Activated CD8-positive, alpha-beta memory T cell treated with anti-CD3 and anti-CD28 coated beads for 24 hours (primary cell): ENCODE measurements around the gene OR2D2.
"Not testable (repeated sequence)": the region's sequence is repeated elsewhere in the genome, so short reads cannot be mapped to it uniquely, and the experiment has no call there.

Experiments used
- DNase-seq: peaks from one replicate; pipeline ENCODE4 v3.0.0-alpha.2; 2020

The OR2D2 gene

DNA sequence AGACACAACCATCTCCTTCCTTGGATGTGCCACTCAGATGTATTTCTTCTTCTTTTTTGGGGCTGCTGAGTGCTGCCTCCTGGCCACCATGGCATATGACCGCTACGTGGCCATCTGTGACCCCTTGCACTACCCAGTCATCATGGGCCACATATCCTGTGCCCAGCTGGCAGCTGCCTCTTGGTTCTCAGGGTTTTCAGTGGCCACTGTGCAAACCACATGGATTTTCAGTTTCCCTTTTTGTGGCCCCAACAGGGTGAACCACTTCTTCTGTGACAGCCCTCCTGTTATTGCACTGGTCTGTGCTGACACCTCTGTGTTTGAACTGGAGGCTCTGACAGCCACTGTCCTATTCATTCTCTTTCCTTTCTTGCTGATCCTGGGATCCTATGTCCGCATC, 15.4 kb downstream of the OR2D2 start:
- DNase-seq: no peak

DNA sequence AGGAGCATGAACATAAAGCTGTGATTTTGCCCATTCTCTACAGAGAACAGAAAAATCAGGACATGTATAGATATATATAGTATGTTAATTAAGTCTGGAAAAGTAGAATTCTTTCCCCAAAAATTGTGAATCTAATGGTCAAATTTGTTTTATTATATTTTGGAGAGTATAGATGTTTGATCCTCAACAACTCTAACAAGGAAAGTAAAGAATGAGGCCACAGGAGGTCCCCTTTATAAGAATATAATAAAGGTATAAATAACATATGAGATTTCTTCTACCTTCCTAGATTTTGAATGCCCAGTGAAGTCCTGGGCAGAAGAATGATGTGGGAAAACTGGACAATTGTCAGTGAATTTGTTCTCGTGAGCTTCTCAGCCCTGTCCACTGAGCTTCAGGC, 16.0 kb downstream of the OR2D2 start, which contains the start of gene OR10A4:
OR10A4 (plus strand) TSS at position 301 of the 400 bp plus-strand sequence; CDS start at position 324, 23 bp downstream.
- DNase-seq: no peak

DNA sequence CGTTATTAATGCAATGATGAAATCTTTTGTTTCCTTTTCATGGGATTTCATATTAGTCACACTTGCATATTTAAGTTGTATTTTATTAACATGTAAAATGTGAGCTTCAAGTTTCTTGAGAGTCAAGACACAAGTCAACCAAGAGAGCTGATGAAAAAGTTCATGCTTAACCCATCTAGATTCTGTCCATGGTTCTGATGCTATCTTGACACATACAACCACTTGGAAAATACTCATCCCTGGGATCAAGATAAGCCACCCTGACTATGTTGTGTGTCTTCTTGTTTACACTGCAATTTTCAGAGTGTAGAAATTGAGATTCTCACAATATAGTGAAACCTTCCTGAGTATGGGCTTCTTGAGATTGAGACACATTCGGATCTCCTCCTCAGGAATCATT, 16.5 kb downstream of the OR2D2 start:
- no peak for DNase-seq

DNA sequence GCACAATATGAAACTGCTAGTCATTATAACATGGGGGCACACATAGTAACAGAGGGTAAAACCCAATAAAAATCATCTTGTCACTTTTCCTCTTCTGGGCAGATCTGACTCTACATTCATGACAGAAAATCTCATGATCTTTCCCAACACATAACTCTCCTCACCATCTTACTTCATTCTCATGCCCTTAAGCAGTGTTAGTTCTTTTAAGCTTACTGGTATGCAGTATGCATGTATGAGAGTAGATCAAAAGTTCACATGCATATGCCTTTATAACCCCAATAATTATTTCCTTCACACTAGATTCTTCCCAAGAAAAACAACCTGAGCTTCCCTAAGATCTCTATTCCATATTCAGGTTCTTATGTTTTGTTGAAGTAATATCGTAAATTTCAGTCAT, 21.0 kb downstream of the OR2D2 start:
- DNase-seq: no peak

DNA sequence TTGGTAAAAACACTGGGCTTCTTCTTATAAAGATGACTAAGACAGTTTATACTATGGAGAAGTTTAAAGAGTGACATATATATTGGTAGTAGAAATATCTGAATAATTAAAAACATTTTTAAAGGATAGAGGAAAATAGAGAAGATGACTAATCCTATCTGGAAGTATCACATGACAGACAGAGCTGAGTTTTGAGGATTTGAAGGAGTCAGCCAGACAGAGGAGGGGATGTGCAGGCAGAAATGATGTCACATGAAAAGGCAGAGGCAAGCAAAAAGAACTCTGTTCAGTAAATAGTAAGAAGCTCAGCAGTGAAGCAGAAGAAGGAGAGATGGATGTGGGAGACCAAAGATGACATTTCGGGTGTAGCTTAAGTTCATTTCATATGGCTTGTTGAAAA, 27.9 kb downstream of the OR2D2 start:
- DNase-seq: no peak

DNA sequence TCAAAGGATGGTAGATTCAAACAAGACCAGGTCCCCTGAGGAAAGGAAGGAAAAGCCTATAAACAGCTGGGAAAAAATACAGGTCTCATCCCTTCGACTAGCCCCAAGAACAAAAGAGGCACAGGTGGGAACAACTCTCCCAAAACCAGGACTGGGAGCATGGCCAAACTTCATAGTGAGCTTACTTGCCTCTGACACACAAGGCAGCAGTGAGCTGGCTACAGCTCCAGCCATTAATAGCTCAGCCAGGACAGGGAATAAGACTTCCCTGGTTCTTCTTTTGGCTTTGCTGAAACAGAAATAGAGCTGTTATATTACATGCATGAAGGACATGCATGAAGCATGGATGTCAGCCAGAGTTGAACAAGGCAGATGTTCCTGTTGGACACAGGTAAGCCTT, 29.3 kb downstream of the OR2D2 start, which contains the start of gene OR10A2:
OR10A2 (plus strand) TSS at position 97 of the 400 bp plus-strand sequence. CDS start 6,698 bp downstream, outside the sequence.
- DNase-seq: no peak

DNA sequence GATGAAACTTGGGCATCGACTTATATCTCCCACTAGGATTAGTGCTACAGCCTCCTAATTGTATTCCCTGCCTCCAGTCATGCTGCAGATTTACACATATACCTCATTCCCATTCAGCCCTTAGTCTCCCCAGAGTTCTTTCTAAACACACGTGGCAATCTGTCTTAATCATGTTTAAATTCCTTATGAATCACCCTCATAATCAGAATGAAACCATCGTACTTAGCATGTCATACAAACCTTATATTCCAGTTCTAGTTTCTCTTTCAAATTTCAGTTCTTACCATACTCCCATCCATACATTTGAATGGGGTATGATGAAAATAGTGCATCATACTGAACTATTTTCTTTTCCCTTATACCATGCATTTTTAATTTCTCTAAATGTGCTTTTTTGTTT, 35.4 kb downstream of the OR2D2 start:
- DNase-seq: no peak

DNA sequence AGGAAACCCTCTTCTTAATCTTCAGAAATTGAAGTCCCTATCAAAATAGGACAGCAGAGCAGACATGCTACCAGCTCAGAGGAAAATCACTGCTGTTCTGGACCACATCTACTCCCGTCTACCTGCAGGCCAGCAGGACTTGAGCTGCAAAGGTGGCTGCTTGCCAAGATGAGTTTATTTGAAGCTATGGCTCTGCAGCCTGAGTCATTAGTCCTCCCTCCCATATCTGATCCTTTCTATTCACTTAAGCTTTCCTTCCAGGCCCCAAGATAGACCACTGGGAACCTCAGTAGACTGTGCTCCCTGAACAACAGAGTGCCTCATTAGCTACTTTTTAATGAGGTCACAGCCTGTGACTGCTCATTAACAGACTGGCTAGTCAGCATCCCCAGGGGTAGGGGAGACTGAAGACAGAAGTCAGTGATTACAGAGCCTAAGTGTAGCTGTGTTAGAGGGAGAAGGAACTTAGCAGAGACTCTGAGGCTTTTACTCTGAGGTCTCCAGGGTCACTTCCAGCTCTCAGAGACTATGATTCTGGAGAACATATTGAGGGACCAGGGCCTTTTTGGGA, 36.2 kb downstream of the OR2D2 start:
- DNase-seq: no peak

DNA sequence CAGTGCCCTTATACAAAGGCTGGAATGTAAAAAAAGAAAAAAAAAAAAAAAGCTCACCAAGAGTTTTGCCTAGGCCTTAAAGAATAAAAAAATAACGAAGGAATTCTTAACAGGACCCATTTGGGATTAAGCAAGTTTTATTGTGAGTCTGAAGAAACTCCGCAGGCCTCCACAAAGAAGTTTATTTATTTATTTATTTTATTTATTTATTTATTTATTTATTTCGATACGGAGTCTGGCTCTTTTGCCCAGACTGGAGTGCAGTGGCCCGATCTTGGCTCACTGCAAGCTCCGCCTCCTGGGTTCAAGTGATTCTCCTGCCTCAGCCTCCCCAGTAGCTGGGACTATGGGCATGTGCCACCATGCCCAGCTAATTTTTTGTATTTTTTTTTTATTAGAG, 37.5 kb downstream of the OR2D2 start:
- DNase-seq: not testable (repeated sequence)

DNA sequence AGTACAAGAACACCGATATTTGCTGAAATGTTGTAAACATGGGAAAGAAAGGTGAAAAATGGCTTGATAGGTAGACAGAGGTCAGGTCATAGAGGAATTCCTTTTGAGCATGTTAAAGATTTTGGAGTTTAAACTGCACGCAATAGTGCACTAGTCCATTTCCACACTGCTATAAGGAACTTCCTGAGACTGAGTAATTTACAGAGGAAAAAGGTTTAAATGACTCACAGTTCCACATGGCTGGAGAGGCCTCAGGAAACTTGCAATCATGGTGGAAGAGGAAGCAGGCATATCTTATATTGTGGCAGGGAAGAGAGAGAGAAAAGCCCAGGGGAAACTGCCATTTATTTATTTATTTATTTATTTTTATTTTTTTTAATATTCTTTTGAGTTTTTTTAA, 41.8 kb downstream of the OR2D2 start:
- no peak for DNase-seq

DNA sequence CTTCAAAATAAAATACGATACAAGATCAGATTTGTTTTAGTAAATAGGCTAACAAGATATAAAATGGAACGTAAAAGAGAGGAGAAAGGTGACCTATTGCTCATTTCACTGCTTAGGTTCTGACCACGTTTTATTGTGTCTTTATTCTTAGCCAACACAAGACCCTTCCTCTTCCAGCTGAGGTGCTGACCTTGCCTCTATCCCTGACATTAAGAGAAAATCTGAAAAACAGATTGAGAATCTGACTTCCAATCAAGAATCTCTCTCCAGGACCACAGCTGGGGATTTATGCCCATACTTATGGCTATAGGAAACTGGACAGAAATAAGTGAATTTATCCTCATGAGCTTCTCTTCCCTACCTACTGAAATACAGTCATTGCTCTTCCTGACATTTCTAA, 46.9 kb downstream of the OR2D2 start, which contains the start of gene OR10A5:
OR10A5 (plus strand) TSS at position 301 of the 400 bp plus-strand sequence; CDS start at position 301, 0 bp downstream.
- no peak for DNase-seq

DNA sequence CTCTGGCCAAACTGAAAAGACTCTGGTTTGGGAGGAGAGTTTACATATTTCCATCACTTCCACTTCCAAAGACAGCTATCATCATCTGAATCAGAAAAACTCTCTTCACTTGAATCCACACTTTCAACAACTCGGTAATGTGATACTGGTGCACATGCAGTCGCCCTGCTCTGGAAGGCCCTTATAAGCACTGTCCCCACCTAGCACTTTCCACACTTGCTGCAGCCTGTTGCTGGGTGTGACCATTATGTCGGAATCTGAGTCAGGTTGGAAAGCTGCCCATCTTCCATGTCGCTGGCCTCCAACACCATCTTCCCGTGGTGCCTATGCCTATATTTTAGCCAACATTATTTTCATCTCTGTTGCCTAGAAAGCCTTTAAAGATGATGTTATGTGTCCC, 47.9 kb downstream of the OR2D2 start:
- no peak for DNase-seq

DNA sequence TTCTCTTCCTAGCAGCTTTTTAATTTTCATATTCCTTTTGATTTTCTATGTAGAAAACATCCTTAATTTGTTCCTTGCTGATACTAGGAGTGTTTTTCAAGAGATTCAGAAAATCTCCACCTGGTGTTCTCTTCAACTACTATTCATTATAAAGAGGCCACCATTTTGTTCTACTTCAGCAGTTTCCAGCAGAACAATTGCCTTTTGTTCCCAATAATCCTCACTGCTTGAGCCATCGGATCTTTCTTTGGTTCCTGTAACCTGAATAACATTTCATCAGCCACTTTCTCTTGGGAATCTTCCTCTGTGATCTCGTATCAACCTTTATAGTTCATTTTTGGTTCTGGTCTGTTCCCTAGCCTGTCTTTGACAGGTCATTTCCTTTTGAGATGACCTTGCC, 48.6 kb downstream of the OR2D2 start:
- DNase-seq: no peak

DNA sequence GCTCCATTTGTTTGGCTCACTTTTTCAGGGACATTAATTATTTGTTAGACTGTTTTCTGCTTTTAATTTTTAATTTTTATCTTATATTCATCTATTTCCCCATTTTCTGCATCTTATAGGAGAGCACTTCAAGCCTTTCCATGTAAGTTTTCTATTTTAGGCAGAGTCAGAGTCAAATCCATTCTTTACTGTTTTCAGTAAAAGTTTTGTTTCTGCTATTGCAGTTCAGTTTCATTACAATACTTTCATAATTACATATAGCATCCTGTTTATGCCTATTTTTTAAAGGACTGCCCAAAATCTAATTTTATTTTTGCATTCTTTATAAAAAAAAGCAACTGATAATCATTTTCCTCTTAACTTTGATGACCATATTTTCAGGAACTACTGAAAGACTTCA, 50.6 kb downstream of the OR2D2 start:
- no peak for DNase-seq
